ENCODE data around the gene SLC36A1. TPM values are rescaled to one million over a fixed set of nuclear protein-coding genes. Genes with fewer than 3 reads are reported as not detected.

Gene SLC36A1
- polyA plus RNA-seq, 1 donor (not counting 4 experiments of a cell fraction or from before 2014, with no cell fraction given) = 9.6 TPM

- peaks cover 3% of the 10 kb centered on the region for H3K9me1 ChIP-seq (ENCODE audit: control insufficient read depth, extremely low read depth, insufficient read depth, low read length)
- no peaks in the 10 kb centered on the region for H4K20me1 ChIP-seq (ENCODE audit: control insufficient read depth, extremely low read depth, insufficient read depth, low read length)
- H3K4me1 ChIP-seq (ENCODE audit: control insufficient read depth, extremely low read depth, insufficient read depth, low read length) = peaks cover 10% of the 10 kb centered on the region
- no peaks in the 10 kb centered on the region for H3K27me3 ChIP-seq (ENCODE audit: control insufficient read depth, extremely low read depth, insufficient read depth, low read length)
- peak overlapping the region; percentile 100 for H3K4me2 ChIP-seq (ENCODE audit: control insufficient read depth, extremely low read depth, insufficient read depth, low read depth, low read length)
- H3K9me3 ChIP-seq (ENCODE audit: control insufficient read depth, low read depth, low read length) = no peaks in the 10 kb centered on the region
- H3K4me3 ChIP-seq (ENCODE audit: control insufficient read depth in 2 of 3, extremely low read depth in 1 of 3, insufficient read depth in 2 of 3, low read depth in 1 of 3, low read length in 3 of 3) = peak overlapping the region; percentile 78 to 94 (median 88)
- dilution Hi-C loops (cut with MboI; ENCODE audit: extremely low pct_ligation_motif_present, low sequenced_read_pairs) = no loop called here
- peaks cover 0 to 6% of the 10 kb centered on the region in 2 experiments for H3K36me3 ChIP-seq (ENCODE audit: control insufficient read depth in 2 of 2, extremely low read depth in 1 of 2, insufficient read depth in 2 of 2, low read length in 2 of 2)
- TF ChIP-seq, protein P1, sequence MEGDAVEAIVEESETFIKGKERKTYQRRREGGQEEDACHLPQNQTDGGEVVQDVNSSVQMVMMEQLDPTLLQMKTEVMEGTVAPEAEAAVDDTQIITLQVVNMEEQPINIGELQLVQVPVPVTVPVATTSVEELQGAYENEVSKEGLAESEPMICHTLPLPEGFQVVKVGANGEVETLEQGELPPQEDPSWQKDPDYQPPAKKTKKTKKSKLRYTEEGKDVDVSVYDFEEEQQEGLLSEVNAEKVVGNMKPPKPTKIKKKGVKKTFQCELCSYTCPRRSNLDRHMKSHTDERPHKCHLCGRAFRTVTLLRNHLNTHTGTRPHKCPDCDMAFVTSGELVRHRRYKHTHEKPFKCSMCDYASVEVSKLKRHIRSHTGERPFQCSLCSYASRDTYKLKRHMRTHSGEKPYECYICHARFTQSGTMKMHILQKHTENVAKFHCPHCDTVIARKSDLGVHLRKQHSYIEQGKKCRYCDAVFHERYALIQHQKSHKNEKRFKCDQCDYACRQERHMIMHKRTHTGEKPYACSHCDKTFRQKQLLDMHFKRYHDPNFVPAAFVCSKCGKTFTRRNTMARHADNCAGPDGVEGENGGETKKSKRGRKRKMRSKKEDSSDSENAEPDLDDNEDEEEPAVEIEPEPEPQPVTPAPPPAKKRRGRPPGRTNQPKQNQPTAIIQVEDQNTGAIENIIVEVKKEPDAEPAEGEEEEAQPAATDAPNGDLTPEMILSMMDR (optimal IDR thresholded peaks at IDR 0.05 in 1 of 3, IDR thresholded peaks at IDR 0.05 in 1 of 3, conservative IDR thresholded peaks at IDR 0.05 in 1 of 3; ENCODE audit: extremely low read depth in 1 of 3, insufficient read depth in 2 of 3, low read length in 3 of 3) = peak in 2 of 3 experiments; percentile 43 to 44
- TF ChIP-seq EZH2 (IDR thresholded peaks at IDR 0.05; ENCODE audit: low read length) = no peak
- DNase-seq (ENCODE audit: low read depth, low spot score) (no peak), FAIRE-seq (peak; percentile 34)
- H3K79me2 ChIP-seq (ENCODE audit: control insufficient read depth, insufficient read depth, low read length) = peaks cover 28% of the 10 kb centered on the region
- H3K27ac ChIP-seq (ENCODE audit: control insufficient read depth, insufficient read depth, low read length) = peak overlapping the region; percentile 55
- H3K9ac ChIP-seq (ENCODE audit: control insufficient read depth, extremely low read depth, insufficient read depth, low read length) = peak overlapping the region; percentile 79
- H2AFZ ChIP-seq (ENCODE audit: control insufficient read depth, low read length) = peak overlapping the region; percentile 97
Measured at GRCh38 chr5:151448038-151448985, 909 bp downstream of the SLC36A1 start.

GRCh38 chr5:151449297-151449696 lies 1.9 kb downstream of the SLC36A1 start:
- H3K27me3 ChIP-seq (ENCODE audit: control insufficient read depth, extremely low read depth, insufficient read depth, low read length) = no peaks in the 10 kb centered on the region
- no peak overlapping the region for H3K4me2 ChIP-seq (ENCODE audit: control insufficient read depth, extremely low read depth, insufficient read depth, low read depth, low read length)
- H3K36me3 ChIP-seq (ENCODE audit: control insufficient read depth in 2 of 2, extremely low read depth in 1 of 2, insufficient read depth in 2 of 2, low read length in 2 of 2) = peaks cover 0 to 6% of the 10 kb centered on the region in 2 experiments
- FAIRE-seq (no peak), DNase-seq (ENCODE audit: low read depth, low spot score) (no peak)
- peaks cover 10% of the 10 kb centered on the region for H3K4me1 ChIP-seq (ENCODE audit: control insufficient read depth, extremely low read depth, insufficient read depth, low read length)
- H2AFZ ChIP-seq (ENCODE audit: control insufficient read depth, low read length) = no peak overlapping the region
- H3K9me1 ChIP-seq (ENCODE audit: control insufficient read depth, extremely low read depth, insufficient read depth, low read length) = peaks cover 3% of the 10 kb centered on the region
- dilution Hi-C loops (cut with MboI; ENCODE audit: extremely low pct_ligation_motif_present, low sequenced_read_pairs) = no loop called here
- H3K27ac ChIP-seq (ENCODE audit: control insufficient read depth, insufficient read depth, low read length) = no peak overlapping the region
- no peak overlapping the region for H3K9ac ChIP-seq (ENCODE audit: control insufficient read depth, extremely low read depth, insufficient read depth, low read length)
- H3K79me2 ChIP-seq (ENCODE audit: control insufficient read depth, insufficient read depth, low read length) = peaks cover 28% of the 10 kb centered on the region
- no peak for TF ChIP-seq EZH2 (IDR thresholded peaks at IDR 0.05; ENCODE audit: low read length)
- TF ChIP-seq, protein P1 (optimal IDR thresholded peaks at IDR 0.05 in 1 of 3, IDR thresholded peaks at IDR 0.05 in 1 of 3, conservative IDR thresholded peaks at IDR 0.05 in 1 of 3; ENCODE audit: extremely low read depth in 1 of 3, insufficient read depth in 2 of 3, low read length in 3 of 3) = no peak
- no peak overlapping the region for H3K4me3 ChIP-seq (ENCODE audit: control insufficient read depth in 2 of 3, extremely low read depth in 1 of 3, insufficient read depth in 2 of 3, low read depth in 1 of 3, low read length in 3 of 3)
- no peaks in the 10 kb centered on the region for H3K9me3 ChIP-seq (ENCODE audit: control insufficient read depth, low read depth, low read length)
- H4K20me1 ChIP-seq (ENCODE audit: control insufficient read depth, extremely low read depth, insufficient read depth, low read length) = no peaks in the 10 kb centered on the region
